Common myeloid progenitor, CD34-positive (primary cell): Measurements from ENCODE around the gene SNTB2.

Source experiments
- CTCF ChIA-PET: fragments of 350-600 bp; sonication (Branson Sonifier 250); formaldehyde crosslinking; loops from one replicate; lab custom pipeline; 2021; ENCODE audit warnings: antibody characterized with exemption; lab: Charles Lee
- POLR2A ChIA-PET: fragments of 350-600 bp; sonication (Branson Sonifier 250); formaldehyde crosslinking; loops from one replicate; lab custom pipeline; 2021; ENCODE audit warnings: antibody characterized with exemption; lab: Charles Lee
- DNase-seq, 3 donors: peaks; one replicate each; pipeline versions ENCODE4 v3.0.0 to v3.0.0-alpha.2; 2013
- H3K27ac ChIP-seq, 2 experiments: 1 replicate in 1 of 2; 2 replicates in 1 of 2; pipeline ENCODE4 v1.7.0; 2013; ENCODE audit warnings: inconsistent platforms in 2 of 2, low read length in 2 of 2, mild to moderate bottlenecking in 2 of 2, low read depth in 1 of 2, moderate library complexity in 1 of 2; ENCODE audit not compliant: severe bottlenecking in 2 of 2, insufficient read depth in 1 of 2, poor library complexity in 1 of 2
- H3K27me3 ChIP-seq, 5 experiments: replicated peaks in 2 of 5; 1 replicate in 3 of 5; 2 replicates in 2 of 5; pipeline versions ENCODE4 v1.6.1 to v1.7.0; 2013; ENCODE audit warnings: low read length in 4 of 5, mild to moderate bottlenecking in 2 of 5, moderate library complexity in 2 of 5, inconsistent platforms in 1 of 5; ENCODE audit not compliant: insufficient read depth in 5 of 5, control insufficient read depth in 4 of 5
- H3K36me3 ChIP-seq, 4 experiments: 1 replicate in 2 of 4; 2 replicates in 2 of 4; pipeline versions ENCODE4 v1.6.1 to v1.7.0; 2013; ENCODE audit warnings: low read length in 3 of 4, control low read depth in 1 of 4, mild to moderate bottlenecking in 1 of 4; ENCODE audit not compliant: control insufficient read depth in 4 of 4, insufficient read depth in 4 of 4
- H3K4me1 ChIP-seq, 4 experiments: 1 replicate in 3 of 4; 2 replicates in 1 of 4; pipeline versions ENCODE4 v1.6.1 to v1.7.1; 2013; ENCODE audit warnings: low read length in 3 of 4, mild to moderate bottlenecking in 3 of 4, control low read depth in 1 of 4, inconsistent platforms in 1 of 4, moderate library complexity in 1 of 4; ENCODE audit not compliant: control insufficient read depth in 4 of 4, insufficient read depth in 4 of 4; ENCODE audit errors: control extremely low read depth in 1 of 4
- H3K4me3 ChIP-seq, 7 experiments: 1 replicate in 4 of 7; 2 replicates in 3 of 7; pipeline versions ENCODE4 v1.5.1 to v1.7.0; 2013; ENCODE audit warnings: mild to moderate bottlenecking in 7 of 7, low read length in 6 of 7, moderate library complexity in 6 of 7, inconsistent platforms in 2 of 7, low read depth in 2 of 7, control low read depth in 1 of 7; ENCODE audit not compliant: insufficient read depth in 4 of 7, control insufficient read depth in 1 of 7; ENCODE audit errors: extremely low read depth in 1 of 7
- H3K9me3 ChIP-seq, 5 experiments: 1 replicate in 4 of 5; 2 replicates in 1 of 5; pipeline versions ENCODE4 v1.6.1 to v1.7.1; 2013; ENCODE audit warnings: low read length in 4 of 5, mild to moderate bottlenecking in 2 of 5, inconsistent platforms in 1 of 5, low read depth in 1 of 5, moderate library complexity in 1 of 5; ENCODE audit not compliant: control insufficient read depth in 4 of 5, insufficient read depth in 2 of 5; ENCODE audit errors: control extremely low read depth in 1 of 5
- whole genome bisulfite sequencing: methylation state at CpG from one replicate; pipeline ENCODE4 v1.1.5; 2013; ENCODE audit not compliant: insufficient coverage; 5-methylcytosine and 5-hydroxymethylcytosine counted together

SNTB2 gene

GRCh38 chr16:69311533-69312387 is 124.8 kb downstream of the SNTB2 start:
- Histone ChIP-seq H3K36me3 (peaks cover 6 to 33% (median 25%) of the 10 kb centered on the region in 4 experiments), H3K27me3 (no peaks in the 10 kb centered on the region), H3K27ac (peak overlapping the region; percentile 61 to 87), H3K4me3 (peak overlapping the region; percentile 75 to 95 (median 79)), H3K9me3 (no peaks in the 10 kb centered on the region), H3K4me1 (peaks cover 3 to 12% (median 8%) of the 10 kb centered on the region in 4 experiments)
- ChIA-PET POLR2A (interaction anchor here (0.5 to 1.3 kb wide), 2 partner anchors 18 to 1294 kb away, joined by 3 to 4 read pairs; partner anchors contain the start of gene PDF), CTCF (interaction anchor here (0.7 to 5.5 kb wide), 3 partner anchors 15 to 28 kb away, joined by 4 to 28 read pairs (median 6); partner anchors contain the start of genes COG8, NIP7 and PDF)
- DNase-seq = peak; percentile 29 to 65 (median 50)
- WGBS = 2% methylated on average over 47 of the region's 59 CpGs

GRCh38 chr16:69313469-69313868 is 126.5 kb downstream of the SNTB2 start:
- H3K4me1 ChIP-seq = peaks cover 3 to 12% (median 8%) of the 10 kb centered on the region in 4 experiments
- no peak overlapping the region for H3K27ac ChIP-seq
- POLR2A ChIA-PET = no interaction called here
- WGBS = 100% methylated on average over 2 of the region's 5 CpGs
- DNase-seq = no peak
- peaks cover 10 to 43% (median 34%) of the 10 kb centered on the region in 4 experiments for H3K36me3 ChIP-seq
- no peaks in the 10 kb centered on the region for H3K27me3 ChIP-seq
- H3K9me3 ChIP-seq = no peaks in the 10 kb centered on the region
- CTCF ChIA-PET = interaction anchor here (0.6 to 5.5 kb wide), 3 partner anchors 14 to 24 kb away, joined by 3 to 28 read pairs (median 3); partner anchors contain the start of gene PDF
- H3K4me3 ChIP-seq = no peak overlapping the region

- no peaks in the 10 kb centered on the region for H3K27me3 ChIP-seq
- H3K4me1 ChIP-seq = peaks cover 3 to 12% (median 8%) of the 10 kb centered on the region in 4 experiments
- over 99% methylated on average over 11 of the region's 11 CpGs for WGBS
- ChIA-PET CTCF (interaction anchor here (1.1 to 5.5 kb wide), 2 partner anchors 13 to 26 kb away, joined by 4 to 28 read pairs; partner anchors contain the start of gene PDF), POLR2A (no interaction called here)
- no peak overlapping the region for H3K27ac ChIP-seq
- no peak for DNase-seq
- H3K36me3 ChIP-seq = peaks cover 14 to 54% (median 45%) of the 10 kb centered on the region in 4 experiments
- H3K4me3 ChIP-seq = no peak overlapping the region
- H3K9me3 ChIP-seq = no peaks in the 10 kb centered on the region
These were observed 127.6 kb downstream of the SNTB2 start for GRCh38 chr16:69314534-69314933.

- H3K27me3 ChIP-seq = no peaks in the 10 kb centered on the region
- peaks cover 3 to 8% (median 7%) of the 10 kb centered on the region in 4 experiments for H3K4me1 ChIP-seq
- ChIA-PET CTCF (interaction anchor here (0.7 to 5.5 kb wide), 3 partner anchors 11 to 30 kb away, joined by 4 to 28 read pairs (median 4); partner anchors contain the start of gene PDF), POLR2A (interaction anchor here (0.5 kb wide), 1 partner anchor 145 kb away, joined by 3 read pairs; no protein-coding TSS in a partner anchor)
- no peaks in the 10 kb centered on the region for H3K9me3 ChIP-seq
- H3K27ac ChIP-seq = no peak overlapping the region
- H3K4me3 ChIP-seq = no peak overlapping the region
- peak in 1 of 3 donors; percentile 11 for DNase-seq
- 95% methylated on average over 30 of the region's 30 CpGs for WGBS
- peaks cover 14 to 66% (median 56%) of the 10 kb centered on the region in 4 experiments for H3K36me3 ChIP-seq
These were observed 128.7 kb downstream of the SNTB2 start for GRCh38 chr16:69315486-69316311.

- POLR2A ChIA-PET = no interaction called here
- no peak for DNase-seq
- CTCF ChIA-PET = interaction anchor here (0.8 to 5.5 kb wide), 2 partner anchors 10 kb away, joined by 3 to 28 read pairs; partner anchors contain the start of gene PDF
These were observed 129.7 kb downstream of the SNTB2 start for GRCh38 chr16:69316595-69317034.

GRCh38 chr16:69318177-69318910 is 131.4 kb downstream of the SNTB2 start:
- WGBS = 98% methylated on average over 24 of the region's 30 CpGs
- POLR2A ChIA-PET = interaction anchor here (0.5 kb wide), 1 partner anchor 64 kb away, joined by 3 read pairs; no protein-coding TSS in a partner anchor
- DNase-seq = no peak
- no peaks in the 10 kb centered on the region for H3K27me3 ChIP-seq
- H3K9me3 ChIP-seq = no peaks in the 10 kb centered on the region
- peaks cover 22 to 90% (median 79%) of the 10 kb centered on the region in 4 experiments for H3K36me3 ChIP-seq
- H3K4me1 ChIP-seq = no peaks in the 10 kb centered on the region
- H3K4me3 ChIP-seq = no peak overlapping the region
- CTCF ChIA-PET = interaction anchor here (1.2 to 2.0 kb wide), 2 partner anchors 10 to 17 kb away, joined by 3 to 9 read pairs; no protein-coding TSS in a partner anchor
- H3K27ac ChIP-seq = no peak overlapping the region

More at GRCh38 chr16:69316595-69317034, 129.7 kb downstream of the SNTB2 start:
- peaks cover 3 to 7% (median 6%) of the 10 kb centered on the region in 4 experiments for H3K4me1 ChIP-seq
- no peaks in the 10 kb centered on the region for H3K27me3 ChIP-seq
- peaks cover 19 to 75% (median 65%) of the 10 kb centered on the region in 4 experiments for H3K36me3 ChIP-seq
- no peak overlapping the region for H3K4me3 ChIP-seq
- no peaks in the 10 kb centered on the region for H3K9me3 ChIP-seq
- no peak overlapping the region for H3K27ac ChIP-seq
- 97% methylated on average over 17 of the region's 17 CpGs for WGBS
